ENCODE measurements around the gene MPZL3.

Gene MPZL3

GRCh38 chr11:118180300-118180703, 71.9 kb downstream of the MPZL3 start:
- Histone ChIP-seq H3K36me3 (ENCODE audit: control insufficient read depth in 2 of 2, insufficient read depth in 2 of 2, low read length in 2 of 2) (no peaks in the 10 kb centered on the region), H3K4me1 (ENCODE audit: control insufficient read depth in 2 of 2, insufficient read depth in 2 of 2, low read length in 2 of 2) (no peaks in the 10 kb centered on the region), H3K9me3 (ENCODE audit: control insufficient read depth in 2 of 2, low read length in 2 of 2) (no peaks in the 10 kb centered on the region), H3K27me3 (ENCODE audit: control insufficient read depth in 2 of 2, insufficient read depth in 2 of 2, low read length in 2 of 2) (peaks cover 3% of the 10 kb centered on the region in 2 donors), H3K4me3 (ENCODE audit: low read length in 2 of 2) (peak overlapping the region in 1 of 2 donors; percentile 9), H3K9ac (ENCODE audit: low read depth in 1 of 2, low read length in 2 of 2) (no peak overlapping the region), H3K27ac (ENCODE audit: low read depth in 2 of 2, low read length in 2 of 2) (no peak overlapping the region)

- Histone ChIP-seq H3K4me1 (ENCODE audit: control insufficient read depth in 2 of 2, insufficient read depth in 2 of 2, low read length in 2 of 2) (peaks cover under 1 to 5% of the 10 kb centered on the region in 2 donors), H3K36me3 (ENCODE audit: control insufficient read depth in 2 of 2, insufficient read depth in 2 of 2, low read length in 2 of 2) (no peaks in the 10 kb centered on the region), H3K9me3 (ENCODE audit: control insufficient read depth in 2 of 2, low read length in 2 of 2) (no peaks in the 10 kb centered on the region), H3K27me3 (ENCODE audit: control insufficient read depth in 2 of 2, insufficient read depth in 2 of 2, low read length in 2 of 2) (peaks cover 1 to 7% of the 10 kb centered on the region in 2 donors), H3K4me3 (ENCODE audit: low read length in 2 of 2) (no peak overlapping the region), H3K9ac (ENCODE audit: low read depth in 1 of 2, low read length in 2 of 2) (no peak overlapping the region), H3K27ac (ENCODE audit: low read depth in 2 of 2, low read length in 2 of 2) (no peak overlapping the region)
Observed at GRCh38 chr11:118176778-118177134, 75.4 kb downstream of the MPZL3 start.
